Measurements from ENCODE around the gene DLG1. TPM values are rescaled to one million over a fixed set of nuclear protein-coding genes. Genes with fewer than 3 reads are reported as not detected.

Gene DLG1
- total and polyA plus RNA-seq, 9 of the 15 experiments (the other 6 are each of a cell fraction or from before 2014, with no cell fraction given) = 9.4 to 63.5 (median 43.6) TPM

- TF ChIP-seq REST (IDR thresholded peaks at IDR 0.05; ENCODE audit: borderline replicate concordance) (peak; percentile 32), REST (CRISPR knock-in tag; IDR thresholded peaks at IDR 0.05; ENCODE audit: low read depth) (no peak), ZFX (CRISPR knock-in tag; IDR thresholded peaks at IDR 0.05) (peak; percentile 71), MIER1 (IDR thresholded peaks at IDR 0.05; ENCODE audit: low read depth) (no peak), ZEB2 (IDR thresholded peaks at IDR 0.05) (peak; percentile 11; the same call in 1 of the 2 replicates), DPF2 (IDR thresholded peaks at IDR 0.05) (no peak), CHD4 (IDR thresholded peaks at IDR 0.05; ENCODE audit: insufficient read depth, insufficient replicate concordance, low read depth, low read length, poor library complexity, severe bottlenecking) (peak; percentile 55), GATAD2A (IDR thresholded peaks at IDR 0.05) (no peak), MNT (conservative IDR thresholded peaks at IDR 0.05) (peak in 1 of 2 experiments; percentile 43; a peak in 1 of 4 replicates), HMGN3 (IDR thresholded peaks at IDR 0.05; ENCODE audit: borderline replicate concordance, extremely low read depth, insufficient read length, low read depth, low read length) (peak; percentile 70), ZFP36 (IDR thresholded peaks at IDR 0.05; ENCODE audit: low read depth, low read length, partially characterized antibody) (no peak), HDAC2 (IDR thresholded peaks at IDR 0.05) (0 out of 2 replicates have a peak, but pooled peaks have one; percentile 32)
- TF ChIP-seq, protein P1, sequence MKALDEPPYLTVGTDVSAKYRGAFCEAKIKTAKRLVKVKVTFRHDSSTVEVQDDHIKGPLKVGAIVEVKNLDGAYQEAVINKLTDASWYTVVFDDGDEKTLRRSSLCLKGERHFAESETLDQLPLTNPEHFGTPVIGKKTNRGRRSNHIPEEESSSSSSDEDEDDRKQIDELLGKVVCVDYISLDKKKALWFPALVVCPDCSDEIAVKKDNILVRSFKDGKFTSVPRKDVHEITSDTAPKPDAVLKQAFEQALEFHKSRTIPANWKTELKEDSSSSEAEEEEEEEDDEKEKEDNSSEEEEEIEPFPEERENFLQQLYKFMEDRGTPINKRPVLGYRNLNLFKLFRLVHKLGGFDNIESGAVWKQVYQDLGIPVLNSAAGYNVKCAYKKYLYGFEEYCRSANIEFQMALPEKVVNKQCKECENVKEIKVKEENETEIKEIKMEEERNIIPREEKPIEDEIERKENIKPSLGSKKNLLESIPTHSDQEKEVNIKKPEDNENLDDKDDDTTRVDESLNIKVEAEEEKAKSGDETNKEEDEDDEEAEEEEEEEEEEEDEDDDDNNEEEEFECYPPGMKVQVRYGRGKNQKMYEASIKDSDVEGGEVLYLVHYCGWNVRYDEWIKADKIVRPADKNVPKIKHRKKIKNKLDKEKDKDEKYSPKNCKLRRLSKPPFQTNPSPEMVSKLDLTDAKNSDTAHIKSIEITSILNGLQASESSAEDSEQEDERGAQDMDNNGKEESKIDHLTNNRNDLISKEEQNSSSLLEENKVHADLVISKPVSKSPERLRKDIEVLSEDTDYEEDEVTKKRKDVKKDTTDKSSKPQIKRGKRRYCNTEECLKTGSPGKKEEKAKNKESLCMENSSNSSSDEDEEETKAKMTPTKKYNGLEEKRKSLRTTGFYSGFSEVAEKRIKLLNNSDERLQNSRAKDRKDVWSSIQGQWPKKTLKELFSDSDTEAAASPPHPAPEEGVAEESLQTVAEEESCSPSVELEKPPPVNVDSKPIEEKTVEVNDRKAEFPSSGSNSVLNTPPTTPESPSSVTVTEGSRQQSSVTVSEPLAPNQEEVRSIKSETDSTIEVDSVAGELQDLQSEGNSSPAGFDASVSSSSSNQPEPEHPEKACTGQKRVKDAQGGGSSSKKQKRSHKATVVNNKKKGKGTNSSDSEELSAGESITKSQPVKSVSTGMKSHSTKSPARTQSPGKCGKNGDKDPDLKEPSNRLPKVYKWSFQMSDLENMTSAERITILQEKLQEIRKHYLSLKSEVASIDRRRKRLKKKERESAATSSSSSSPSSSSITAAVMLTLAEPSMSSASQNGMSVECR (CRISPR knock-in tag; IDR thresholded peaks at IDR 0.05) = peak; percentile 52
Measured at GRCh38 chr3:197297476-197298340, 704 bp downstream of the DLG1 start (continued).
